ENCODE measurements around the gene LCN10.
A peak's percentile ranks its signal among the peaks of the same experiment; 100 is the strongest.

The LCN10 gene

DNA sequence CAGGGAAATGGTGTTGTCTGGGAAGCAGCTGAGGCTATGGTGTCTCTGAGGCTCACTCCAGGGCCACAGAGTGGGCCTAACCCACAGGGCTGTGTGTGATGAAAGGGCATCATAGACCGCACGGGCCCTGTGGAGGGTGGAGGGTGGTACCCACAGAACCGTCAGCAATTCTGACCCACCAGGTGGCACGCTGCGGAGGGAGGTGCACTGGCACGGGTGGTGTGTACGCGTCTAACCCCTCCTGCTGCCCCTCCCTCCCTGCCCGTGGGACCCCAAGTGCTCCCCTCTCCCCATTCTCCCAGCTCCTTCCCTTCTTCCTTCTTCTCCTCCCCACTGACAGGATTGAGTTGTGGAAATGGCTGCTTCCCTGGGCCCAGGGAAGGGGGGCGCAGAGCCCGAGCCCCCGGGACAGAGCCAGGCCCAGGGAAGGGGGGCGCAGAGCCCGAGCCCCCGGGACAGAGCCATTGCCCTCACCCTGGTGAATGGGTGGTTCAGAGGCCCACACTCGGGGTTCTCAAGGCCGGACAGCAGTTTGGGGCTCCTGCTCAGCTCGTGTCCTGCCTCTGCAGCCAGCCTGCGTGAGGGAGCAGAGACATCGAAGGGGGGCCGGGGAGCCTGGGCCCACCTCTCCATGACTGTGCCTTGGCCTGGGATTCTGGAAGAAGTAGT lies 6.8 kb downstream of the LCN10 start:
- no peak for DNase-seq

DNA sequence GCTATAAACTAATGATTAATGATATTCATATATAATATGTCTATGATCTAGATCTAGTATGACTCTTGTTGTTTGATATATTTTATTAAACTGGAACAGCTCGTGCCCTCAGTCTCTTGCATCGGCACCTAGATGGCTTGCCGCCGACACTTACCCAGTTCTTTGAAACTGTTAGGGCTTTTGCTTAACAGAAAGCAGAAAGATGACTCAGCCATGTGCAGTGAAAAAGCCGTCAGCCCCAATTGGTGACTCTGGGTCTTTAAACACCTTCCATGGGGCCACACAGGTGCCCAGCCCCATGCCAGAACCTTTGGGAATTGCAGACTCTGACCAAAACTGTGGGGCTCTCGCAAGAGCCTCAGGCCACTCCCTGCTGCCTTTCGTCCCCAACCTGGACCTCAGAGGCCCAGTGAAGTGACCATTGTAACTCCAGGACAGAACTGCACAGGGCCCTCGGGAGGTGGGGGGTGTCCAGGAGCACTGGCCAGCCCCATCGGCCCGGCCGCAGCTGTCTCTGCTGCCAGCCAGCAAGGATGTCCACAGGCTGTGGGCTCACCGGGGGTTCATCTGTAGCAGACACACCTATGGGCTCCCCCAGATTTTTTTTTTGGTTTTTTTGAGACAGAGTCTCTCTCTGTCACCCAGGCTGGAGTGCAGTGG lies 7.8 kb downstream of the LCN10 start:
- no peak for DNase-seq

DNA sequence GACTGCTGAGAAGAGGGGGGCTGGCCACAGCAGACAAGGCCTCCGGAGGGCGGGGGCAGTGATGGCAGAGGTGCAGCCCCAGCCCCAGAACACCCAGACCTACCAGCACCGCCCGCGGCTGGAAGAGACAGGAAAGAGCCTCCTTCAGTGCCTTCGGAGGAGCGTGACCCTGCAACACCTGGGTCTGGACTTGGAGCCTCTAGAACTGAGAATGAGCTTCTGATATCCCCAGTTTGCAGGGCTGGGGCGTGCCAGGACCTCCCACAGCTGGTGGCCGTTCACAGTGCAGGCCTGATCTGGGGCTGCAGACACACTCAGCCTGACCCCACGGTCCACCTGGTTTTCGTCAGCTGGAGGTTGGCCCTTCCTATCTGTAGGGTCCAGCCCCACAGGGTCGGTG lies 9.1 kb downstream of the LCN10 start:
- no peak for DNase-seq

DNA sequence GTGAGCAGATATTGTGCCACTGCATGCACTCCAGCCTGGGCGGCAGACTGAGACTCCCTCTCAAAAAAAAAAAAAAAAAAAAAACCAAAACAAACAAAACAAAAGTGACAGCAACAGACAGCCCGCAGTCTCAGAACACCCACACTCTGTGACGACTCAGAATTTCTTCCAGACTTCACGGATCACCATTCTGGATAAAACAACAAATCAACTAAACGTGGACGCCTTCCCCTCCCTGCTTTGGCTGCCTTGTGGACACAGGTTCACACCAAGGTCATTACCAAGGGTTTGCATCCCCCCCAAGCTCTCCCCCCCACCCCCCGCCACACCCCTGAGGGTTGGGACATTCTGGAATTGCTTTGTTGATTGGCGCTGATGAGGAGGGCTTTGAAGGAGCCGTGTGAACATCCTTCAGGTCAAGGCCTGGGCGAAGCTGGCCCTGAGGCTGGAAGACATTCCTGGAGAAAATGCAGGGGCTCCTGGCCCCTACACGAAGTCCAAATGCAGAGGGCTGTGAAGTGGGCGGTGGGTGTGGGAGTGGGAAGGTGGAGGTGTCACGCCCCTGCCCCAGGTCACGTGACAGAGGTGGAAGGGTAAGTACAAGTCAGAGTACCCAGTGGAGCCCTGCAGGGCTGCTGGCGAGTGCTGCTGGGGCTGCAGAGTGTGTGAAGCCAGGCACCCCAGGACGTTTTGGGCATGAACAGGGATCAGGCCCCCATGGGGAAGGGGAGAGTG lies 10.1 kb downstream of the LCN10 start:
- DNase-seq, result no peak

DNA sequence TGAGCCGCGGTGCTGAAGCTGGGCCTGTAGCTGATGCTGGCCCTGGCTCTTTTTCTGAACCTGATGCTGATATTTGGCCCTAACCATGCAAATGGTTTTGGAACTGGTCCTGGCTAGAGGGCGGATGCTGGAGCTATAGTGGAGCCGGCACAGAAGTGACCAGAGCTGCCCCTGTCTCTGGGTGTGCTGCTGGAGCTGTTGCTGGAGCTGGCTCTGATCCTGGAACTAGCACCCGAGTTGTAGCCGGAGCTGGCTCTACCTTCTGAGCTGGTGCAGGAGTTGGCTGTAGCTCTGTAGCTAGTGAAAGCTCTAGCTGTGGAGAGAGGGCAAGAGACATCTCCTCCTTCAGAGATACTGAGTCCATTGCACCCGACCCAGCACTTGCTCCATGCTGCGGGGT lies 12.8 kb downstream of the LCN10 start:
- DNase-seq, result no peak

DNA sequence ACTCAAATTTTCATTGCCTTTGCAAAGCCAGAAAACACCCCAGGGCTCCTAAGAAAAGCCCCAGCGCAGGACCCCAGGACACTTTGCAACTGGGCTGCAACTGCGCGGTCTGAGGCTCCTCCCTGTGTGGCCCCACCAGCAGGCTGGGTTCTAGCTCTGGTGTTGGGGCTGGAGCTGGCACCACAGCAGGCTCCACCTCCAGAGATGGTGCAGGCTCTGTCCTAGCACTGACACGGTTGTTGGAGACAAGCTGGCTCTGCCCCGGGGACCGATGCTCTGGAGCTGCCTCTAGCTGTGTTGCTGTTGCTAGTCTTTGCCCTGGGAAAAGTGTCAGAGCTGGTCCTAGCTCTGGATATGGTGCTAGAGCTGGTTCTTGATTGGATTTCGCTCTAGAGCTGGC lies 13.6 kb downstream of the LCN10 start:
- no peak for DNase-seq

DNA sequence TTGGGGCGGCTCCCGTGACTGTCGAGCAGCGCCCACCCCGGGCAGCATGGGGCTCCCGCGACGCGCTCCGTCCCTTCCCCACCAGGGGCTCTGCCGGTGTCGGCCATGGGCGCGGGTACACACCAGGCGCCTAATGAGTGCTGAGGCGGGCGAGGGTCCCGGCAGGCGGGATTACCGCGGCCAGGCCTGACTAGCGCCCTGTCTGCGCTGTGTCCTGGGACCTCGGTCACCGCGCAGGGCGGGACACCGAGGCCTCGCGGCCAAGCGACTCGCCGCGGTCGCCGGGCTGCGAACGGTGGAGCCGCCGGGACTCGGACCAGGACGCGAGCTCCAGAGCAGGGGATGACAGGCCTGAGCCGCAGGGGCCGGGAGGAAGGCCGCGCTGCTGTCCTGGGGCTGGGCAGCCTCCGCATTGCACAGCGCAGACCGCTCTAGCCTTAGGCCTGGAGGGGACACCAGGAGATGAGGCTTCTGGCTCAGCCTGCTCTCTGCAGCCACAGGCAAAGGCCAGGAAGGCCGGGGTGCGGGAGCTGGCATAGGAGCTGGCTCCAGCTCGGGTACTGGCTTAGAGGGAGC lies 14.1 kb downstream of the LCN10 start:
- DNase-seq, result peak; percentile 74

DNA sequence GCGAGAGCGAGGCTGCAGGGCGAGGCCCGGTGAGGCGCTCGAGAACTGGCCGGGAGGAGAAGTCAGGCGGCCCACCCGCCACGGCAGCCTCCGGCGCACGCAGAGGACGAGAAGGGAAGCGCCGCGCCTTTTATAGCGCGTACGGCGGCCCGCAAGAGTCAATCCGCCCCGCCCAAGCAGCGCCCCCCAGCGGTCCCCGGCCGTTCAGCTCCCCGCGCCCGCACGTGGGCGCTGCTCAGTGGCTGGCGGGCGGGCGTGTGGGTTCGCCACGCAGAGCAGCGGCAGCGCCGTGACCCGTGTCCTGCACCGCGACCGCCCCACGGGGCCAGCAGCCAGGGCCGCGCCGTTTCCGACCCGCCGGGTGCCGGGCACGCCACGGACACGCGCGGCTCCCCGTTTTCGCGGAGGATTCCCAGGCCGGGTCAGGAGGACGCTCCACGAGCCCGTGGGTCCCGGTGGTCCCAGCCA lies 14.6 kb downstream of the LCN10 start:
- DNase-seq, result peak; percentile 94

DNA sequence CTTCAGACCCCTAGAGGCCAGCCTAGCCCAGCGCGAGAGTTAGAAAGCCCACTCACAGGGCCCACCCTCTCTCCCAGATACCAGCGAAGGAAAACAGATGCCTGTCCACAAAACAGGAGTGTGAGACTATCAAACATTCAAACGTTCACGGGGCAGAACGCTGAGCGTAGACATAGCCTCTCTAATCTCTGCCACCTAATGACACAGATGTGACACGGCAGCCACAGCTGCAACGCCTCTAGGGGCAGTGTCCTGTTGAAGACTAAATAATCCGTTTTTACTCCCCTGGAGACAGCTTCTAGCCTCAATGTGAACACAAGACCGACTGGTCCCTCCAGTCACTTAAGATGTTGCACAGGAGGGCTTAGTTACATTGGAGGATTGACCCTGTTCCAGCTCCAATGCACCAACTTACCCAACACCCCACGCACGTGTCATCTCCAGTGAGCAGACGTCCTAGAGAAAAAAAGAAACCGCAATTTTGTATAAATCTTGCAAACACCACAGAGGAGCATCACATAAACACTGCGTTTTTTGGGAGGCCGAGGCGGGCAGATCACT lies 16.0 kb downstream of the LCN10 start:
- peak; percentile 80 for DNase-seq

DNA sequence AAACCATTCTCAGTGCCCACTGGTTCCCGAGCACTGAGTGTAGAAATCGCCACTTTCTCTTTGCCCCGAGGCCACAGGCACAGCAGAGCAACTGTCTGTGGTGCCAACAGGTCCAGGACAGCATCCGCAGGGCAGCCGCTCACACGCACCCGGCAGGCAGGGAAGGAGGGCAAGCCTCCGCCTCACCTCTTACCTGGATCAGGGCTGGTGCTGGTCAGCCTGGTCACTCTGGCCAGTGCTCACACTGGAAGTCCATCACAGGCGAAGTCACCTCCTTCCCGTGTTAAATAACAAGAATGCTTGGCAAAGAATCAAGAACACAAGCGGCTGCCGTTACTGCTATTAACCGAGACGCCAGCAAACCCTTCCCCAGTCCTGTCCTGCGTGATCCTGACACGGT lies 16.6 kb downstream of the LCN10 start:
- DNase-seq, result peak; percentile 69

DNA sequence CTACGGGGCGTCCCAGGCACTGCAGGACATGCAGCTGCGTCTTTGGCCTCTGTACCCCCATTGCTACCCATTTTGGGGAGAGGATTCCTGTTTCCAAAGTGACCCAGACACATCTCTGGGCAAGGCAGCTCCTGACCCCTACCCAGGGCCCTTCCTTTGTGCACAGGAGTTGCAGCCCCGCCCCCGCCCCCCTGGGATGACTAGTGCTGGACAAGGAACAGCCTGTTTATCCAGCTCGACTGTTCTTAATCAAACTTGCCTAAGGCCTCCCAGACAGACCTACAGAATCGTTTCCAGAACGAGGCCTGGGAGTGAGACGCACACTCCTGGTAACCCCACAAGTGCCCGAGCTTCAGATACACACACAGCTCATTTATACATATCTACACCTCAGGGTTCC lies 17.1 kb downstream of the LCN10 start:
- peak; percentile 80 for DNase-seq

DNA sequence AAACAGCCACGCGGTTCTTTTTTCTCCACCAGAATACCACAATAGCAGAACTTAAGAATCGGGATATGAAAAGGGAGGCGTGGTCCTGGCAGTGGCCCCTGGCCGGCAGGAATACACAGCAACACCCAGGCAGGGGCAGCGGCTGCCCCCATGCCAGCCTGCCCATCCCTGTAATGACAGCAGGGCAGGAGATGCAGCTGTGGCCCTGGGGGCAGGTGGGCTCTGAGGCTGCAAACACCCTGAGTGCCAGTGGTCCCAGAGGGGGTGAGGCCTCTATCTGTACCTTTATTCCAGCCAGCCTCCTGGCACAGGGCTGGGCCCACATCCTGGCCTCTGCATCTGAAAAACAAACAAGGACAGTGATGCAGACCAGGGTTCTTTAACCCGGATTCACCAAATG lies 18.0 kb downstream of the LCN10 start:
- DNase-seq, result peak; percentile 45

DNA sequence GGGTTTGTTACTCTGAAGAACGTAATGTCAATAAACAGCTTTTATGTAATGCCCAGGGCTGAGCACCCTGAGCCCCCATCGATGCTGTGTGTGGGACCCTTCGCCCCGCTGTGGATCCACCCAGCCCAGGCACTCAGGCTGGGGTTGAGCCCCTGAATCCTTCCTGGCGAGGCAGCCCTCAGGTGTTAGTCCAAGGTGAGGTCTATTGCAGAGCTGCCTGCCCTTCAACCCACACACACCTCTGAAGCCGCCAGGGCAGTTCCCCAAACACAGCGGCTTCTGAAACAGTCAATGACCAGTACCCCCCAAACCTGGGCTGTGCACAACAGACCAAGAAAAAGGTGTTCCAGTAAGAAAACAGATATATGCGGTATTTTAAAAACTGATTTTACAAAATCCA lies 18.8 kb downstream of the LCN10 start:
- peak; percentile 53 for DNase-seq

DNA sequence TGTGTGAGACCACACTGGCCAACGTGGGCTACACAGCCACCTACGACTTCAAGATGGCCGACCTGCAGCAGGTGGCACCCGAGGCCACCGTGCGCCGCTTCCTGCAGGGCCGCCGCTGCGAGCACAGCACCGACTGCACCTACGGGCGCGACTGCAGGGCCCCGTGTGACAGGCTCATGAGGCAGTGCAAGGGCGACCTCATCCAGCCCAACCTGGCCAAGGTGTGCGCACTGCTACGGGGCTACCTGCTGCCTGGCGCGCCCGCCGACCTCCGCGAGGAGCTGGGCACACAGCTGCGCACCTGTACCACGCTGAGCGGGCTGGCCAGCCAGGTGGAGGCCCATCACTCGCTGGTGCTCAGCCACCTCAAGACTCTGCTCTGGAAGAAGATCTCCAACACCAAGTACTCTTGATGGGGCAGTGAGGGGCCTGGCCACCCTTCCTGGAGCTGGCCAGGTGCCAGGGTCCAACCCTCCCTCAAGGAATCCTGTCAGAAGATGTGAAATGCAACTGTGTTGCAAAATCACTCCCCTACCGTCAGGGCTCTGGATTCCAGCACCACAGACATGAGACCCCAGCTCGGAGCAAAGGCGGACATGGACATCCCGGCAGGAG lies 19.3 kb downstream of the LCN10 start:
- peak; percentile 91 for DNase-seq

DNA sequence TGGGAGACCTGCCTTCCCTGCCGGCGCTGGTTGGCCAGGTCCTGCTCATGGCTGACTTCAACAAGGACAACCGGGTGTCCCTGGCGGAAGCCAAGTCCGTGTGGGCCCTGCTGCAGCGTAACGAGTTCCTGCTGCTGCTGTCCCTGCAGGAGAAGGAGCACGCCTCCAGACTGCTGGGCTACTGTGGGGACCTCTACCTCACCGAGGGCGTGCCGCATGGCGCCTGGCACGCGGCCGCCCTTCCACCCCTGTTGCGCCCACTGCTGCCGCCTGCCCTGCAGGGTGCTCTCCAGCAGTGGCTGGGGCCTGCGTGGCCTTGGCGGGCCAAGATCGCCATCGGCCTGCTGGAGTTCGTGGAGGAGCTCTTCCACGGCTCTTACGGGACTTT lies 19.8 kb downstream of the LCN10 start:
- peak; percentile 89 for DNase-seq

DNA sequence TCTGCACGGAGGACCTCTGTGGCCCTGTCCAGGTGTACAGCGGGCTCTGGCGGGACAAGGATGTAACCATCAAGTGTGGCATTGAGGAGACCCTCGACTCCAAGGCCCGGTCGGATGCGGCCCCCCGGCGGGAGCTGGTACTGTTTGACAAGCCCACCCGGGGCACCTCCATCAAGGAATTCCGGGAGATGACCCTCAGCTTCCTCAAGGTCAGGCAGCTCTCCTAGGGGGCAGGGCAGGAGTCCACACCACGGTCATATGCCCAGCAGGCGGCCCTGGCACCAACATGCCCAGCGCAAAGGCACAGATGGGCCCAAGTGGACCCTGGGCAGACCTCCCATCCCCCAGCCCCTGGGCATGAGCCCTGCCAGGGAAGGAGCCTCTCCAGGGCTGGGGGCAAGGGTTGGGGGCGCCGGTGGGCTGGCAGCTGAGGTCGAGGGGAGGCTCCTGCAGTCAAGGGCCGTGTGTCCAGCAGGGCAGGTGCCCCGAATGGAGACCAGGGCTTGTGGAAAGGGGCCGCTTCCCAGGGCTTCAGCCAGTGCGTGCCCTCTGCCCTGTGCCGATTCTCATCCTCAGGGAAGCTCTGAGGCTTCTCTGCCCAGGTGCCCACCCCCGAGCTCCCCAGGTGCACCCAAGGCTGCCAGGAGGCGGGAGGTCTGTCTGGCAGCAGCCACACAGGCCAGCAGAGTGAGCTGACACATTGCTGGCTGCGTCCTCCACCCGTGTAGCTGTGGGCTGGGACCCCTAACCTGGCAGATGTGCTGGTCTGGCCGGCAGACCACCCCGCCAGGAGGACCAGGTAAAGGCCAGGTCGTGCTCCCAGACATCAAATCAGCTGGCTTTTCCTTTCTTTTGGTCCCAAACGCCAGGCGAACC lies 20.4 kb downstream of the LCN10 start:
- peak; percentile 78 for DNase-seq

DNA sequence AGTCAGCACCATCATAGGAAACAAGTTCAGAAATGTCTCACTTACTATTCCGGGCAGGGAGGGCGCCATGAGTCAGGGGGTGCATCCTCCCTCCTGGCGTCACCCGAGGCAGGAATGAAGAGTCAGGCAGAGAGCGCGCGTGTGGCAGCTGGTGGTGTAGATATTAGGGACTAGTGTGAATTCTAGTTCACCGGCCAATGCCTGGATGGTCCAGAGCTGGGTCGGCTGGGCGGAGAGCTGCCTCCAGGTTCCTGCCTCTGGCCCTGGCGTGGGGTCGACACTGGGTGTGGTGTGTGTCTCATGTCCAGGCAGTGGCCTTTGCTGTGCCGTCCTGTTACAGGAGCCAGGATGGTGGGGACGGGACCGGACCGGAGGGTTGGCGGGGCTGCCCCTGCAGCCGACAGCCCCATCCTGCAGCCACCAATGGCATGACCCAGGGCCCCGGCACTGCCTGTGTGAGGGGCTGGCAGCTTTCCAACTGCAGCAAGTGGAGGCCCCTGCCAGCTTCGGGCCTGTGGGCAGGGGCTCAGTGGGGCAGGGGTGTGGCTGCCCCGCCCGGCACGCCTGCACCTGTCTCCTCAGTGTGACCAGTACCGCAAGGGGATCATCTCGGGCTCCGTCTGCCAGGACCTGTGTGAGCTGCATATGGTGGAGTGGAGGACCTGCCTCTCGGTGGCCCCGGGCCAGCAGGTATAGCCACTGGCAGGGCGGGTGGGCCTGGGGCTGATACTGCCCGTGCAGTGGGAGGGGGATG lies 21.2 kb downstream of the LCN10 start:
- peak; percentile 67 for DNase-seq

DNA sequence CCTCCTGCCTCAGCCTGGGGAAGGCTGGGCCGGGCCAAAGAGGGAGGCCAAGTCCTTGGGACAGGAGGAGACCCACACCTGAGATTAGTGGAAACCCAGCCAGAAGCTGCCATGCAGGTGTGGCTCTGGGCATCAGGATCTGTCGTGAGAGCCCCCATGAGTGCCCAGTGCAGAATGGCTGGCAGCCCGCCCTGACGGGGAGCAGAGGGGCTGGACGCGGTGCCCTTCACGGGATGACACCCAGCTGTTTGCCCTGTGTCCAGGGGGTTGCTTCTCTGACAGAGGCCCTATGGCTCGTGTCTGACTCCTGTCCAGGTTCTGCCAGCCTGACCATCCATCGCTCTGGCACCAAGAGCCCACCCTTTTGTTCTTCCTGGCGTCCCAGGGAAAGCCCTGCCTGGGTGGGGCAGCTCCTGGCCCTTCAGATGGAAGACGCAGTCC lies 21.8 kb downstream of the LCN10 start:
- peak; percentile 61 for DNase-seq

DNA sequence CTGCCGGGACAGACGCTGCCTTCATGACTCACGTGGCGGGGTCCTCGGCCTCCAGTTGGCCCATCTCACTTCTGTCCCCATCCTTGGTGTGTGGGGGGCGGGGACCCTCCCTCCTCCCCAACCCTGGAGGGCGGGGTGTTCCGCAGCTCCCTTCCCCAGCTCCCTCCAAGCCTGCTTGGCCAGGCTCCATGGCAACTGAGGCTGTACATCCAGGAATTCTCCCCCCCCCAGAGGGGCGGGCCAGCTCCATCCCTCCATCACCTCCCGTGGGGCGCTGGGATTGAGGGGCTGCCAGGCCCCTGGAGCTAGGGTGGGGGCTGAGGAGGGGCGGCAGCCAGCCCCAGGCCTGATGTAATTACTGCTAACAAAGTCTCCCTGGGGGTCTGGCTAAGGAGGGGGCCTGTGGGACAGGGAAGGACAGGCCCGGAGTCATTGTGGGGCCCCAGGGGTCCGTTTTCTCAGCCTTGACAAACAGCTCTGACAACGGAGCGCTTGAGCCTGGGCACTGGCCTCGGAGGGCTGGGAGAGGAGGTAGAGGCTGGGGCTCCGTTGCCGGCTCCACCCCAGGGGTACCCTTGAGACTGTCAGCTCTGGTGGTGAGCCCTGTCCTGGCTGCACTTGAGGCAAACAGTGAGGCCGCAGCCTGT lies 22.4 kb downstream of the LCN10 start:
- peak; percentile 56 for DNase-seq

DNA sequence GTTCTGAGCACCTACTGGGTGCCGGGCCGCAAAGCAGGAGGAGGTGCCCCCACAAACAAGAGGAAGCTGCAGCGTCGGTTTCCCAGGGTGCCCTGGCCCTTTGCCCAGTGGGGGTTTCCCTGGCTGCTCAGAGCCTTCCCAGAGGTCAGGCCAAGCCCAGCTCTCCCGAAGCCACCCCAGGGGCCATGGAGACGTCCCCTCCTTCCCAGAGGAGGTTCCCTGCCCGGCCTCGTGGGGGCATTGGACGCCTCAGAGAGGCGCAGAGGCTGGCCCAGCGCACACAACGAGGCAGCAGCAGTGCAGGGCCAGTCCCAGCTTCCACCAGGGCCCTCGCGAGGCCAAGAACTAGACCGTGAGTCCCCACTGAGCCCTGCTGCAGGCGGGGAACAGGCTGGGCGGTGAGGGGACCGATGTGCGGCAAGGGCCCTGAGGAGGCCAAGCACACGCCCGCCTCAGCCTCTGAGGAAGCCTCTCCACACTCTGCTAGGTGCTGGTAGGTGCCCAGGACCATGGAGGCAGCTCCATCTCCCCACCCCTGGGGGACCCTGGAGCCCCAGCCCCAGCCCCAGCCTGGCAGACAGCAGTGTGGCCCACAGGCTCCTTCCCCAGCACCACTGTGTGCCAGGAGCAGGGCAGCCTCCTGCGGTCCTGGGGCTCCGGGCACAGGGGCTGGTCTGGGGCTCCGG lies 23.4 kb downstream of the LCN10 start:
- peak; percentile 56 for DNase-seq
